ENCODE measurements around the gene GSTK1. TPM values are rescaled to one million over a fixed set of nuclear protein-coding genes. Genes with fewer than 3 reads are reported as not detected.

GSTK1 gene
- total RNA-seq, 1 donor from 2014 or later: 291 TPM

DNA sequence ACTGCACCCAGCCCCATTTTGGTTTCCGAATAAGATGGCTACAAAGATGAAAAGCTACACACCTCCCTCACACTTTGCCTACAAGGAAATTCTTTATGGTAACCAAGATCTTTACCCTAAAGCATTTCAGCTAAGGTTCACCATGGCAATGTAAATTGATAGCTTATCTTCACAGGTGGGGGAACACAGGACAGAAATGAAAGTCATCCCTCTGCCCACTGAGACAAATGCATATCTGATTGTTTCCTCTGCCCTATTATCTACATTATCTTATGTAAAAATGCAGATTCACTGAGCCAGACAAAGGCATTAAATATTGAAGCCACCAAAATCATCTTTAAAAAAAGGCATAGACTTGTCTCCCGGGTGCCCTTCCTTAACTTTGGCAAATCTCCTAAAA, 18.3 kb downstream of the GSTK1 start:
- H3K27me3 ChIP-seq (ENCODE audit: low read depth): no peaks in the 10 kb centered on the region
- peaks cover 48% of the 10 kb centered on the region for H3K4me1 ChIP-seq
- no peak overlapping the region for H3K4me3 ChIP-seq
- DNase-seq: no peak
- intact Hi-C loops (cut with micrococcal nuclease): no loop called here
- no peaks in the 10 kb centered on the region for H3K9me3 ChIP-seq (replicated peaks)
- TF ChIP-seq, protein P1, sequence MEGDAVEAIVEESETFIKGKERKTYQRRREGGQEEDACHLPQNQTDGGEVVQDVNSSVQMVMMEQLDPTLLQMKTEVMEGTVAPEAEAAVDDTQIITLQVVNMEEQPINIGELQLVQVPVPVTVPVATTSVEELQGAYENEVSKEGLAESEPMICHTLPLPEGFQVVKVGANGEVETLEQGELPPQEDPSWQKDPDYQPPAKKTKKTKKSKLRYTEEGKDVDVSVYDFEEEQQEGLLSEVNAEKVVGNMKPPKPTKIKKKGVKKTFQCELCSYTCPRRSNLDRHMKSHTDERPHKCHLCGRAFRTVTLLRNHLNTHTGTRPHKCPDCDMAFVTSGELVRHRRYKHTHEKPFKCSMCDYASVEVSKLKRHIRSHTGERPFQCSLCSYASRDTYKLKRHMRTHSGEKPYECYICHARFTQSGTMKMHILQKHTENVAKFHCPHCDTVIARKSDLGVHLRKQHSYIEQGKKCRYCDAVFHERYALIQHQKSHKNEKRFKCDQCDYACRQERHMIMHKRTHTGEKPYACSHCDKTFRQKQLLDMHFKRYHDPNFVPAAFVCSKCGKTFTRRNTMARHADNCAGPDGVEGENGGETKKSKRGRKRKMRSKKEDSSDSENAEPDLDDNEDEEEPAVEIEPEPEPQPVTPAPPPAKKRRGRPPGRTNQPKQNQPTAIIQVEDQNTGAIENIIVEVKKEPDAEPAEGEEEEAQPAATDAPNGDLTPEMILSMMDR (IDR thresholded peaks at IDR 0.05; ENCODE audit: borderline replicate concordance): no peak
- no peaks in the 10 kb centered on the region for H3K36me3 ChIP-seq
- no peak overlapping the region for H3K27ac ChIP-seq (replicated peaks)

DNA sequence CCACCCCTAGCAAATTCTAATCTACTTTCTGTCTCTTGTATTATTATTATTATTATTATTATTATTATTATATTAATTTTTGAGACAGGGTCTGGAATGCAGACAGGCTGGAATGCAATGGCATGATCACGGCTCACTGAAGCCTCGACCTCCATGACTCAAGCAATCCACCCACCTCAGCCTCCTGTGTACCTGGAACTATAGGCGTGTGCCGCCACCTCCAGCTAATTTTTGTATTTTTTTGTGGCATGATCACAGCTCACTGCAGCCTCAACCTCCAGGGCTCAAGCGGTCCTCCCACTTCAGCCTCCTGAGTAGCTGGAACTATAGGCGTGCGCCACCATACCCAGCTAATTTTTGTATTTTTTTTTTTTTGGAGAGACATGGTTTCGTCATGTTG, 18.9 kb downstream of the GSTK1 start:
- Histone ChIP-seq H3K27me3 (ENCODE audit: low read depth) (no peaks in the 10 kb centered on the region), H3K9me3 (replicated peaks) (no peaks in the 10 kb centered on the region), H3K36me3 (no peaks in the 10 kb centered on the region), H3K4me1 (peaks cover 54% of the 10 kb centered on the region), H3K27ac (replicated peaks) (no peak overlapping the region), H3K4me3 (no peak overlapping the region)
- no peak for DNase-seq
- TF ChIP-seq, protein P1 (IDR thresholded peaks at IDR 0.05; ENCODE audit: borderline replicate concordance): no peak
- intact Hi-C loops (cut with micrococcal nuclease): no loop called here

DNA sequence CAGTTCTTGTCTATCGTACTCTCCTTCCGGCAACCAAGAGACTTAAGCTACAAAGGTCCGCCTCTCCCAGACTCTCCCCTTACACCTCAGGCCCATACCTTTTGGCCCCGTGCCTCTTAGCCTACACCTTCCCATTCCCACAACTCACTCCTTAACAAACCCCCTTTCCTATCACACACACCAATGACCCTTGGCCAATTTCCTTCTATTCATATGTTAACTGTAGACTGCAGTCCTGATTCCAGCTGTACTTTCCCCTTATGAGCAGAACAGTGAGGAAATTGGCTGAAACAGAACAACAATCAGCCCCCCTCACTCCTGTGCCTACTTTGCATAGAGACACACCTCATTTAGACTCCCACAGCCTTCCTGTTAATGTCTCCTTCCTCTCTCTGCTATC, 20.1 kb downstream of the GSTK1 start:
- H3K27ac ChIP-seq (replicated peaks): peak overlapping the region; percentile 32
- no peak overlapping the region for H3K4me3 ChIP-seq
- no peaks in the 10 kb centered on the region for H3K36me3 ChIP-seq
- no peak for DNase-seq
- H3K9me3 ChIP-seq (replicated peaks): no peaks in the 10 kb centered on the region
- H3K27me3 ChIP-seq (ENCODE audit: low read depth): no peaks in the 10 kb centered on the region
- TF ChIP-seq, protein P1 (IDR thresholded peaks at IDR 0.05; ENCODE audit: borderline replicate concordance): no peak
- intact Hi-C loops (cut with micrococcal nuclease): no loop called here
- H3K4me1 ChIP-seq: peaks cover 63% of the 10 kb centered on the region

DNA sequence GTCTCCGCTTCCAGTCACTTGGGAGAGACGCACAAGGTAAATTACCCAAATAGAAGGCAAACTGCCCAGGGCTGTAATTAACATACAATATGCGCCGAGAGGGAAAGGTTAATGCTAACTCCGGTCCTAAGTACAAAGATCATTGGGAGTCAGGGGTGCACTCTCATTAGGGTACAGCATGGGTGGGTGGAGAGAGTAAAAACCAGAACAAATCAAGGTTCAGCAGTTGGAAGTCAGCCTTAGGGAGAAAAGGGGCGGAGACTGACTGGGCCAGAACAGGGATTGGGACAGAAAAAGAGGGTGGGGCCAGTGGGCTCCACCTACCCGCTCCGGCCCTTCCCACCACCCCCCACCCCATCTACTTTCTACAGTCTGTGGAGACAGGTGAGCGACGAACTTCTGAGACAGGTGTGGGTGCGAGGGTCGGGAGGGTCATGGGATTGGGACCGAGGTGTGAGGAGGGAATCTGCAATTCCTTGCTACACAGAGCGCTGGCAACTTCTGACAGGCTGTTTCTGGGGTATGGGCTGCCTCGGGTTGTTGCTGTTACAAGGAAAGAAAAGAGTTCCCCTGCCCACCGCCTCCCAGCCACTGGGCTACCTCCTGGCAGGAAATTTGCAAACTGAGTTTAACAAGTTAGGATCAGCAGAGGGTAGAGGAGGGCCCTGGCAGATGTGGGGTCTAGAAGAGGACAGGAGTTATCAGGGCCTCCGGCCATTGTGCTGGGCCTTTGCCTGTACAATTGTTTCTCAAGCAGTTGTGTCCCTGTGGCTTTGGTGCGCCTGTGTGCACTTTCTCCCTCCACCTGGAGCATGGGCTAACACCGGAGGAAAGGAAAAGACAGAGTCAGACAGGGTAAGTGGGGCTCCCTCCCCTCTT, 21.6 kb downstream of the GSTK1 start, which contains the start of gene TMEM139:
TSS of gene TMEM139 (plus strand) at position 368 of the 879 bp plus-strand sequence. CDS start 1,000 bp downstream, outside the sequence.
- H3K4me1 ChIP-seq: peaks cover 65% of the 10 kb centered on the region
- intact Hi-C loops (cut with micrococcal nuclease): no loop called here
- H3K36me3 ChIP-seq: no peaks in the 10 kb centered on the region
- H3K27ac ChIP-seq (replicated peaks): peak within 1 kb of the TSS; percentile 75
- no peaks in the 10 kb centered on the region for H3K9me3 ChIP-seq (replicated peaks)
- peak within 1 kb of the TSS; percentile 57 for H3K4me3 ChIP-seq
- TF ChIP-seq, protein P1 (IDR thresholded peaks at IDR 0.05; ENCODE audit: borderline replicate concordance): no peak
- no peak for DNase-seq
- H3K27me3 ChIP-seq (ENCODE audit: low read depth): no peaks in the 10 kb centered on the region

DNA sequence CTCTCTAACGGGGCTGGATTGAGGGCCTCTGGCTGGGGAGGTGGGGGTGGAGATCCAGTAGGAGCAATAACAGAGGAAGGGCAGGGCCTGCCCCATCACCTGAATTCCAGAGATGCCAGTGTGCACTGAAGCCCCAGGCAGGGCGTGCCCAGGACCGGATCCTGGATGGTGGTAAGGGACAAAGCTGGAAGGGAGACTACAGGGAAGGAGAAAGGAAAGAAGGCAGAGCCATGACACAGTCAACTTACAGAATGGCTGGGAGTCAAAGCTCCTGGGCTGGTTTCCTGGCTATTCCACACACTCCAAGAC, 22.2 kb downstream of the GSTK1 start:
- no peaks in the 10 kb centered on the region for H3K36me3 ChIP-seq
- H3K27ac ChIP-seq (replicated peaks): peak overlapping the region; percentile 75
- no peaks in the 10 kb centered on the region for H3K27me3 ChIP-seq (ENCODE audit: low read depth)
- TF ChIP-seq, protein P1 (IDR thresholded peaks at IDR 0.05; ENCODE audit: borderline replicate concordance): no peak
- peak overlapping the region; percentile 57 for H3K4me3 ChIP-seq
- no peaks in the 10 kb centered on the region for H3K9me3 ChIP-seq (replicated peaks)
- intact Hi-C loops (cut with micrococcal nuclease): no loop called here
- peak; percentile 30 for DNase-seq
- peaks cover 65% of the 10 kb centered on the region for H3K4me1 ChIP-seq

Measured in left ventricle myocardium inferior (tissue), 1 donor.